HepG2 (cell line): Measurements from ENCODE around the gene PLIN3. TPM values are rescaled to one million over a fixed set of nuclear protein-coding genes. Genes with fewer than 3 reads are reported as not detected.

Experiments used
- ASH2L ChIP-seq: fragments of 300-600, 200-600 bp; sonication (generic); IDR thresholded peaks from 2 replicates; pipeline ENCODE4 v1.7.0; 2017; ENCODE audit warnings: low read depth, mild to moderate bottlenecking, moderate library complexity, mixed read lengths, low read length; ENCODE audit not compliant: insufficient read length
- DR1 ChIP-seq: sonication (generic); formaldehyde crosslinking; IDR thresholded peaks from 2 replicates; pipeline ENCODE4 v1.8.0; 2021; ENCODE audit warnings: mild to moderate bottlenecking, missing genetic modification reagents, inconsistent platforms
- KLF13 ChIP-seq: sonication (generic); formaldehyde crosslinking; IDR thresholded peaks from 2 replicates; pipeline ENCODE4 v1.4.0; 2020; ENCODE audit warnings: mild to moderate bottlenecking, missing genetic modification reagents
- MEIS2 ChIP-seq: sonication (generic); formaldehyde crosslinking; IDR thresholded peaks from 2 replicates; pipeline ENCODE4 v1.9.0; 2021; ENCODE audit warnings: mild to moderate bottlenecking, missing genetic modification reagents
- NCOA5 ChIP-seq: sonication (generic); formaldehyde crosslinking; IDR thresholded peaks from 2 replicates; pipeline ENCODE4 v1.4.0; 2020; ENCODE audit warnings: missing genetic modification reagents
- PAX8 ChIP-seq: sonication (generic); formaldehyde crosslinking; IDR thresholded peaks from 2 replicates; pipeline ENCODE4 v1.8.0; 2022; ENCODE audit warnings: mild to moderate bottlenecking, missing genetic modification reagents, borderline replicate concordance
- RARA ChIP-seq: IDR thresholded peaks from 2 replicates; pipeline ENCODE4 v1.6.1; 2016; ENCODE audit warnings: missing genetic modification reagents, missing compliant biosample characterization
- SETDB1 ChIP-seq: sonication (generic); formaldehyde crosslinking; IDR thresholded peaks from 2 replicates; pipeline ENCODE4 v1.5.1; 2020; ENCODE audit warnings: missing genetic modification reagents, mild to moderate bottlenecking, borderline replicate concordance
- SIX1 ChIP-seq: sonication (generic); formaldehyde crosslinking; IDR thresholded peaks from 2 replicates; pipeline ENCODE4 v1.4.0; 2020; ENCODE audit warnings: missing genetic modification reagents, borderline replicate concordance
- SMAD3 ChIP-seq: sonication (generic); formaldehyde crosslinking; IDR thresholded peaks from 2 replicates; pipeline ENCODE4 v1.4.0; 2020; ENCODE audit warnings: missing genetic modification reagents
- SP2 ChIP-seq: sonication (generic); formaldehyde crosslinking; IDR thresholded peaks from 2 replicates; pipeline ENCODE4 v1.5.1; 2020; ENCODE audit warnings: mild to moderate bottlenecking, missing genetic modification reagents
- SRSF4 ChIP-seq: fragments of 200-400 bp; formaldehyde crosslinking; IDR thresholded peaks from one replicate; pipeline ENCODE4 v1.6.1; 2018; ENCODE audit warnings: mild to moderate bottlenecking, low read depth, low read length, moderate library complexity; ENCODE audit not compliant: poor library complexity, severe bottlenecking
- ZFP1 ChIP-seq: IDR thresholded peaks from 2 replicates; pipeline ENCODE4 v1.6.1; 2016
- ZFP36L2 ChIP-seq: sonication (generic); formaldehyde crosslinking; IDR thresholded peaks from 2 replicates; pipeline ENCODE4 v1.4.0; 2020; ENCODE audit warnings: missing genetic modification reagents
- ZFP41 ChIP-seq: sonication (generic); formaldehyde crosslinking; IDR thresholded peaks from 2 replicates; pipeline ENCODE4 v1.4.0; 2020; ENCODE audit warnings: mild to moderate bottlenecking, missing genetic modification reagents, borderline replicate concordance
- ZNF280B ChIP-seq: sonication (generic); formaldehyde crosslinking; IDR thresholded peaks from 2 replicates; pipeline ENCODE4 v1.5.0; 2020; ENCODE audit warnings: missing genetic modification reagents, mild to moderate bottlenecking, borderline replicate concordance
- ZNF556 ChIP-seq: sonication (generic); formaldehyde crosslinking; IDR thresholded peaks from 2 replicates; pipeline ENCODE4 v1.4.0; 2020; ENCODE audit warnings: mild to moderate bottlenecking, missing genetic modification reagents, borderline replicate concordance
- ZNF605 ChIP-seq: sonication (generic); formaldehyde crosslinking; IDR thresholded peaks from 2 replicates; pipeline ENCODE4 v1.8.0; 2022; ENCODE audit warnings: mild to moderate bottlenecking, missing genetic modification reagents
- ZNF660 ChIP-seq: sonication (generic); formaldehyde crosslinking; IDR thresholded peaks from 2 replicates; pipeline ENCODE4 v1.5.1; 2020; ENCODE audit warnings: mild to moderate bottlenecking, low read depth, missing genetic modification reagents, borderline replicate concordance
- ZNF703 ChIP-seq: sonication (generic); formaldehyde crosslinking; IDR thresholded peaks from 2 replicates; pipeline ENCODE4 v1.5.1; 2020; ENCODE audit warnings: missing genetic modification reagents, mild to moderate bottlenecking, moderate library complexity, borderline replicate concordance
- polyA plus RNA-seq, 8 experiments: library from polyadenylated mRNA; depleted of rRNA in 3 of 8; stranded (reverse) in 7 of 8; unstranded in 1 of 8; fragments of >200 nt; fragmentation: Illumina TruSeq in 4 of 8; extraction: Trizol in 4 of 8; gene quantifications; 2 replicates each; pipeline versions ENCODE4 v1.2.1 to v1.2.3, GENCODE V29; 2011 to 2016; ENCODE audit warnings: low read depth in 4 of 8, missing spikeins in 1 of 8, mixed read lengths in 1 of 8; ENCODE audit not compliant: insufficient read depth in 1 of 8
- total RNA-seq, 5 experiments: library from RNA; depleted of rRNA; stranded (reverse); fragments of >200 nt; fragmentation: Illumina TruSeq; extraction: Trizol; gene quantifications; 2 replicates each; pipeline ENCODE4 v1.2.3, GENCODE V29; 2016; ENCODE audit warnings: low read depth in 1 of 5
- TF ChIP-seq, protein P1 (sequence below): sonication (generic); formaldehyde crosslinking; IDR thresholded peaks from 2 replicates; pipeline ENCODE4 v1.5.0; 2020; ENCODE audit warnings: missing genetic modification reagents
- TF ChIP-seq, protein P2 (sequence below): sonication (generic); IDR thresholded peaks from 2 replicates; pipeline ENCODE4 v1.6.1; 2016; ENCODE audit warnings: low read depth, borderline replicate concordance
- TF ChIP-seq, protein P3 (sequence below): IDR thresholded peaks from 2 replicates; pipeline ENCODE4 v1.6.1; 2016; ENCODE audit warnings: missing compliant biosample characterization, missing genetic modification reagents, borderline replicate concordance
- TF ChIP-seq, protein P4 (sequence below): sonication (generic); formaldehyde crosslinking; IDR thresholded peaks from 2 replicates; pipeline ENCODE4 v1.5.1; 2020; ENCODE audit warnings: missing genetic modification reagents, mild to moderate bottlenecking, borderline replicate concordance

The PLIN3 gene
- total and polyA plus RNA-seq, 2 of the 13 experiments (the other 11 are each of a cell fraction or from before 2014, with no cell fraction given), result 49.3 to 57.9 TPM

DNA sequence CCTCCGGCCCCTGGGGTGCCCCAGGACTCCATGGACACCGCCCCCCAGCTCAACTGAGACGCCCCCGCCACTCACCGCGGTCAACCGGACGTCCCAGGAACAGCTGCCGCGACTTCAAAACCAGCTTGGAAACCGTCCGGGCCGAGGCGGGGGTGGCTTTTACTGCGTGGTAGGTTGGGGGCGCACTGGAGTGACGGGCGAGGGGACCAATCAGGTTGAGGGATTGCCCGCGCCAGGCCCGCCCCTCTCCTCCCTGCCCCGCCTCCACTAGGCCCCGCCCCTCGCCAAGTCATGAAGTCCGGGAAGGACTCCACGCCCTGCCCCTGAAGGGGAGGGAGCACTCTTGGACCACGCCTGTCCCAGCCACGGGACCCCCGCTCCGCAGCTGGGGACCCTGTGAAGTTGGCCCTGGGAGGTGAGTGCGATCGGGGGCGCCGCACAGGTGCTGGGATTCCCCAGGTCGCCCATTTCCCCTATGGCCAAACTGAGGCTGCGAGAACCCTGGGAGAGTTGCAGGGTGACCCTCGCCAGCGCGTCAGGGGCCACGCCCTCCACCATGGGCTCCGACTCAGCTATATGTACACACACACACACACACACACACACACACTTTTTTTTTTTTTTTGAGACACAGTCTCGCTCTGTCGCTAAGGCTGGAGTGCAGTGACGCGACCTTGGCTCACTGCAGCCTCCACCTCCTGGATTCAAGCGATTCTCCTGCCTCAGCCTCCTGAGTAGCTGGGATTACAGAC lies at the start of gene PLIN3 (continued):
- TF ChIP-seq ZNF280B (CRISPR knock-in tag) (0 out of 2 replicates have a peak, but pooled peaks have one; percentile 53), SP2 (CRISPR knock-in tag) (peak; percentile 96), ZNF703 (CRISPR knock-in tag) (no peak), SIX1 (no peak), ZFP1 (CRISPR knock-in tag) (no peak), NCOA5 (CRISPR knock-in tag) (no peak), ZFP41 (CRISPR knock-in tag) (no peak), ZNF556 (CRISPR knock-in tag) (peak; percentile 85; the same call in 1 of the 2 replicates), RARA (CRISPR knock-in tag) (no peak), MEIS2 (CRISPR knock-in tag) (no peak), SETDB1 (CRISPR knock-in tag) (no peak), ZNF660 (CRISPR knock-in tag) (no peak), KLF13 (CRISPR knock-in tag) (no peak), SRSF4 (no peak), ASH2L (no peak), SMAD3 (no peak), PAX8 (no peak), DR1 (CRISPR knock-in tag) (peak; percentile 69; the same call in 1 of the 2 replicates), ZFP36L2 (no peak), ZNF605 (0 out of 2 replicates have a peak, but pooled peaks have one; percentile 31)
- TF ChIP-seq, protein P1, sequence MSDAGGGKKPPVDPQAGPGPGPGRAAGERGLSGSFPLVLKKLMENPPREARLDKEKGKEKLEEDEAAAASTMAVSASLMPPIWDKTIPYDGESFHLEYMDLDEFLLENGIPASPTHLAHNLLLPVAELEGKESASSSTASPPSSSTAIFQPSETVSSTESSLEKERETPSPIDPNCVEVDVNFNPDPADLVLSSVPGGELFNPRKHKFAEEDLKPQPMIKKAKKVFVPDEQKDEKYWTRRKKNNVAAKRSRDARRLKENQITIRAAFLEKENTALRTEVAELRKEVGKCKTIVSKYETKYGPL, result no peak
- TF ChIP-seq, protein P2, sequence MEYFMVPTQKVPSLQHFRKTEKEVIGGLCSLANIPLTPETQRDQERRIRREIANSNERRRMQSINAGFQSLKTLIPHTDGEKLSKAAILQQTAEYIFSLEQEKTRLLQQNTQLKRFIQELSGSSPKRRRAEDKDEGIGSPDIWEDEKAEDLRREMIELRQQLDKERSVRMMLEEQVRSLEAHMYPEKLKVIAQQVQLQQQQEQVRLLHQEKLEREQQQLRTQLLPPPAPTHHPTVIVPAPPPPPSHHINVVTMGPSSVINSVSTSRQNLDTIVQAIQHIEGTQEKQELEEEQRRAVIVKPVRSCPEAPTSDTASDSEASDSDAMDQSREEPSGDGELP, result no peak; the same call in 1 of the 2 replicates
- TF ChIP-seq, protein P3, sequence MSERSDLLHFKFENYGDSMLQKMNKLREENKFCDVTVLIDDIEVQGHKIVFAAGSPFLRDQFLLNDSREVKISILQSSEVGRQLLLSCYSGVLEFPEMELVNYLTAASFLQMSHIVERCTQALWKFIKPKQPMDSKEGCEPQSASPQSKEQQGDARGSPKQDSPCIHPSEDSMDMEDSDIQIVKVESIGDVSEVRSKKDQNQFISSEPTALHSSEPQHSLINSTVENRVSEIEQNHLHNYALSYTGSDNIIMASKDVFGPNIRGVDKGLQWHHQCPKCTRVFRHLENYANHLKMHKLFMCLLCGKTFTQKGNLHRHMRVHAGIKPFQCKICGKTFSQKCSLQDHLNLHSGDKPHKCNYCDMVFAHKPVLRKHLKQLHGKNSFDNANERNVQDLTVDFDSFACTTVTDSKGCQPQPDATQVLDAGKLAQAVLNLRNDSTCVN, result no peak
- TF ChIP-seq, protein P4, sequence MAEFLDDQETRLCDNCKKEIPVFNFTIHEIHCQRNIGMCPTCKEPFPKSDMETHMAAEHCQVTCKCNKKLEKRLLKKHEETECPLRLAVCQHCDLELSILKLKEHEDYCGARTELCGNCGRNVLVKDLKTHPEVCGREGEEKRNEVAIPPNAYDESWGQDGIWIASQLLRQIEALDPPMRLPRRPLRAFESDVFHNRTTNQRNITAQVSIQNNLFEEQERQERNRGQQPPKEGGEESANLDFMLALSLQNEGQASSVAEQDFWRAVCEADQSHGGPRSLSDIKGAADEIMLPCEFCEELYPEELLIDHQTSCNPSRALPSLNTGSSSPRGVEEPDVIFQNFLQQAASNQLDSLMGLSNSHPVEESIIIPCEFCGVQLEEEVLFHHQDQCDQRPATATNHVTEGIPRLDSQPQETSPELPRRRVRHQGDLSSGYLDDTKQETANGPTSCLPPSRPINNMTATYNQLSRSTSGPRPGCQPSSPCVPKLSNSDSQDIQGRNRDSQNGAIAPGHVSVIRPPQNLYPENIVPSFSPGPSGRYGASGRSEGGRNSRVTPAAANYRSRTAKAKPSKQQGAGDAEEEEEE (CRISPR knock-in tag), result no peak
